GM18907 (cell line): ENCODE results near the gene RRAGD.

Source experiments
- ATAC-seq: cut with Tn5 transposase; IDR thresholded peaks from one replicate; pipeline ENCODE4 v1.9.1; 2021; ENCODE audit warnings: mild to moderate bottlenecking, moderate library complexity; ENCODE audit not compliant: unreplicated experiment

Gene RRAGD

GRCh38 chr6:89412071-89413005 lies at the start of gene RRAGD:
RRAGD (minus strand) TSS chr6:89412273; CDS start chr6:89411993, 280 bp downstream.
- ATAC-seq = peak; percentile 75

GRCh38 chr6:89460713-89461112 lies 48.6 kb upstream of the RRAGD start:
- no peak for ATAC-seq

GRCh38 chr6:89459501-89459900 lies 47.4 kb upstream of the RRAGD start:
- no peak for ATAC-seq

- ATAC-seq = no peak
These were observed 46.6 kb upstream of the RRAGD start for GRCh38 chr6:89458704-89459103.

- ATAC-seq = no peak
These were observed 42.2 kb upstream of the RRAGD start for GRCh38 chr6:89454300-89454699.

- ATAC-seq = no peak
These were observed 40.2 kb upstream of the RRAGD start for GRCh38 chr6:89452281-89452680.

- ATAC-seq = no peak
These were observed 37.1 kb upstream of the RRAGD start for GRCh38 chr6:89449193-89449592.

- no peak for ATAC-seq
These were observed 31.6 kb upstream of the RRAGD start for GRCh38 chr6:89443658-89444057.

GRCh38 chr6:89440200-89440599 lies 28.1 kb upstream of the RRAGD start:
- ATAC-seq = no peak

GRCh38 chr6:89439014-89439413 lies 26.9 kb upstream of the RRAGD start:
- ATAC-seq = no peak

GRCh38 chr6:89438248-89438647 lies 26.2 kb upstream of the RRAGD start:
- ATAC-seq = no peak

- no peak for ATAC-seq
These were observed 24.2 kb upstream of the RRAGD start for GRCh38 chr6:89436226-89436625.

GRCh38 chr6:89434954-89435353 lies 22.9 kb upstream of the RRAGD start:
- ATAC-seq = no peak

- no peak for ATAC-seq
These were observed 22.1 kb upstream of the RRAGD start for GRCh38 chr6:89434150-89434499.

- peak; percentile 53 for ATAC-seq
These were observed 21.4 kb upstream of the RRAGD start for GRCh38 chr6:89433252-89434149.

- ATAC-seq = peak; percentile 85
These were observed 20.8 kb upstream of the RRAGD start, which contains the start of gene ANKRD6 for GRCh38 chr6:89432875-89433251. ANKRD6 (plus strand) TSS chr6:89433152; CDS start chr6:89566977, 133,825 bp downstream.

- ATAC-seq = no peak
These were observed 18.3 kb upstream of the RRAGD start for GRCh38 chr6:89430201-89430962.

GRCh38 chr6:89416796-89417195 lies 4.7 kb upstream of the RRAGD start:
- no peak for ATAC-seq

GRCh38 chr6:89415185-89415584 lies 3.1 kb upstream of the RRAGD start:
- ATAC-seq = no peak

GRCh38 chr6:89414215-89414614 lies 2.1 kb upstream of the RRAGD start:
- no peak for ATAC-seq

- ATAC-seq = no peak
These were observed 930 bp upstream of the RRAGD start for GRCh38 chr6:89413006-89413400.
